Ectodermal cell (in vitro differentiated cells): Measurements from ENCODE around the gene POLRMT.

Source experiments
- H3K27ac ChIP-seq: 2 replicates; pipeline ENCODE4 v1.7.0; 2013; ENCODE audit warnings: mild to moderate bottlenecking, low read depth, low read length; ENCODE audit not compliant: insufficient read depth, poor library complexity, severe bottlenecking
- H3K27me3 ChIP-seq: 2 replicates; pipeline ENCODE4 v1.7.0; 2013; ENCODE audit warnings: mild to moderate bottlenecking, low read length; ENCODE audit not compliant: insufficient read depth, control insufficient read depth, poor library complexity, severe bottlenecking
- H3K36me3 ChIP-seq: one replicate; pipeline ENCODE4 v1.7.0; 2013; ENCODE audit warnings: low read length; ENCODE audit not compliant: control insufficient read depth, insufficient read depth
- H3K4me1 ChIP-seq: one replicate; pipeline ENCODE4 v1.7.0; 2013; ENCODE audit warnings: low read length; ENCODE audit not compliant: control insufficient read depth, insufficient read depth
- H3K4me3 ChIP-seq: 2 replicates; pipeline ENCODE4 v1.7.0; 2013; ENCODE audit warnings: low read depth, low read length, control low read depth; ENCODE audit not compliant: insufficient read depth
- H3K9me3 ChIP-seq: 2 replicates; pipeline ENCODE4 v1.7.0; 2013; ENCODE audit warnings: mild to moderate bottlenecking, low read length, moderate library complexity; ENCODE audit not compliant: control insufficient read depth
- WGBS, 2 experiments: methylation state at CpG; one replicate each; pipeline ENCODE4 v1.1.7; 2013; ENCODE audit warnings: missing lambda C conversion rate in 2 of 2; 5-methylcytosine and 5-hydroxymethylcytosine counted together

POLRMT gene

GRCh38 chr19:645912-646778, 12.8 kb upstream of the POLRMT start:
- H3K4me3 ChIP-seq = no peak overlapping the region
- H3K4me1 ChIP-seq = no peaks in the 10 kb centered on the region
- no peaks in the 10 kb centered on the region for H3K9me3 ChIP-seq
- H3K27me3 ChIP-seq = no peaks in the 10 kb centered on the region
- H3K27ac ChIP-seq = no peak overlapping the region
- peaks cover 6% of the 10 kb centered on the region for H3K36me3 ChIP-seq
- WGBS, 2 experiments = 94% methylated on average over 62 of the region's 62 CpGs

DNA sequence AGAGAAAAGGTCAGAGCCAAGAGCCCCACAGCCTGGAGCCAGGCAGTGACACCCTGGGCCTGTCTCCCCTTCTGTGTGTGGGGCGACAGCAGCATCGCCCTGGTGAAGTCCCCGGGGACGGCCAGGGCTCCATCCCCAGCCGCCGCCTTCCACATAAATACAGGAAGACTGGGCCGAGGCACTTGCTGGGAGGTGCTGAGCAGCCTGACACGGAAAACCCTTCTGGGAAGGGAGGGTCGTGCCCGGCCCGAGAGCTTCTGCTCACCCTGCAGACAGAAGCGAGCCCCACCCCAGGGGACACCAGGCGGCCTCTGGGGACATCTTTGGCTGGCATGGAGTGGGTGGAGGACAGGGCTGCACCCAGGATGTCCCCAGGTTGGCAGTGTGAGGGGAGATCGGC, 11.5 kb upstream of the POLRMT start:
- H3K9me3 ChIP-seq = no peaks in the 10 kb centered on the region
- no peak overlapping the region for H3K4me3 ChIP-seq
- no peaks in the 10 kb centered on the region for H3K36me3 ChIP-seq
- no peak overlapping the region for H3K27ac ChIP-seq
- H3K4me1 ChIP-seq = no peaks in the 10 kb centered on the region
- WGBS, 2 experiments = 93 to 94% methylated on average over 14 of the region's 14 CpGs
- H3K27me3 ChIP-seq = peaks cover 8% of the 10 kb centered on the region

- Histone ChIP-seq H3K4me1 (no peaks in the 10 kb centered on the region), H3K27me3 (peaks cover 10% of the 10 kb centered on the region), H3K36me3 (no peaks in the 10 kb centered on the region), H3K27ac (no peak overlapping the region), H3K4me3 (no peak overlapping the region), H3K9me3 (no peaks in the 10 kb centered on the region)
- 89% methylated on average over 28 of the region's 28 CpGs for WGBS, 2 experiments
These were observed 11.0 kb upstream of the POLRMT start for GRCh38 chr19:644363-644762.

DNA sequence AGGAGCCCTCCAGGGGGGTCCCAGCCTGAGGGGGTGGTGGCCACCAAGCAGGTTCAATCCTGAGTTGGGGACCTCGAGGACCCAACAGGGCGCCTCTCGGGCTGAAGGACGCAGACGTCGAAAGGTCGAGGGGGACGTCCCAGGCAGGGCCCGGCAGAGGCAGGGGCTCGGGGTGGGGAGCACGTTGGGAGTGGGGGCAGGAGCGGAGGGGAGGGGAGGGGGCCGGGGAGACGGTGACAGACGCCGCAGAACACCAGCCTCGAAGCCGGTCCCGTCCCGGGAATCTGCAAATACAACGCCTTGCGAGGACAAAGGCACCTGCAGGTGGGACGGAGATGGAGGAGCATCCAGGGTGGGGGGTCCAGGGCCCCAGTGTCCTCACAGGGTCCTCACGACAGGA, 10.4 kb upstream of the POLRMT start:
- Histone ChIP-seq H3K4me3 (no peak overlapping the region), H3K27me3 (peaks cover 17% of the 10 kb centered on the region), H3K9me3 (no peaks in the 10 kb centered on the region), H3K36me3 (no peaks in the 10 kb centered on the region), H3K27ac (no peak overlapping the region), H3K4me1 (peaks cover 2% of the 10 kb centered on the region)
- 92 to 93% methylated on average over 24 of the region's 24 CpGs for WGBS, 2 experiments

DNA sequence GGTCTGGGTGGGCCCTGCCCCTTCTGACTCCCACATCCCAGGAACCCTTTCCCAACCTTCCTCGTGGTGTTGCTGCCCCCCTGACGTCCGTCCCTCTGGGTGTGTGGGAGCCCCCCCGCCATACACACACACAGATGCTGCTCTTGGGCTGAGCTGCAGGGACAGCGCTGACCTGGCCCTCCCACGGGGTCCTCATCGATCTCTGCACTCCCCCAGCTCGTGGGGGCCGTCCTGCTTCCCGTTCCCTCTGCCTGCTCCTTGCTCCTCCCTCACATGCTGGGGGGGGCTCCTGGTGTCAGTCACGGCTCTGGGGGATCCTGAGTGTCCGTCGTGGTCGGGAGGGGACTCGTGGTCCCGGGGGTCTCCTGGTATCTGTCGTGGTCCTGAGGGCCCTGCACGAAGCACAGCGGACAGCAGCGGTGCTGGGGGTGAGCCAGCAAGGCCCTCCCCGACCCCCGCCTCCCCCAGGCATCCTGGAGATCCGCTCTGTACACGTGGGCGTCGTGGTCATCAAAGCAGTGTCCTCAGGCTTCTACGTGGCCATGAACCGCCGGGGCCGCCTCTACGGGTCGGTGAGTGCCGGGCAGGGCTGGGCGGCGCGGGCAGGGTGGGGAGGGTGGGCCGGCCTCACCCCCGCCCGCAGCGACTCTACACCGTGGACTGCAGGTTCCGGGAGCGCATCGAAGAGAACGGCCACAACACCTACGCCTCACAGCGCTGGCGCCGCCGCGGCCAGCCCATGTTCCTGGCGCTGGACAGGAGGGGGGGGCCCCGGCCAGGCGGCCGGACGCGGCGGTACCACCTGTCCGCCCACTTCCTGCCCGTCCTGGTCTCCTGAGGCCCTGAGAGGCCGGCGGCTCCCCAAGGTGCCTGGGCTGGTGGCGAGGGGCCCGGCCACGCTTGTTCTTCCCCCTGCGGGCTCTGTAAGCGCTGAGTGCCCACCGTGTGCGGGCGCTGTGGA, 9.7 kb upstream of the POLRMT start:
- H3K4me3 ChIP-seq = no peak overlapping the region
- H3K4me1 ChIP-seq = peaks cover 2% of the 10 kb centered on the region
- no peaks in the 10 kb centered on the region for H3K9me3 ChIP-seq
- H3K27me3 ChIP-seq = peaks cover 24% of the 10 kb centered on the region
- 92% methylated on average over 70 of the region's 70 CpGs for WGBS, 2 experiments
- no peak overlapping the region for H3K27ac ChIP-seq
- no peaks in the 10 kb centered on the region for H3K36me3 ChIP-seq

GRCh38 chr19:641702-642101, 8.4 kb upstream of the POLRMT start:
- Histone ChIP-seq H3K4me1 (peaks cover 2% of the 10 kb centered on the region), H3K27me3 (peaks cover 37% of the 10 kb centered on the region), H3K36me3 (no peaks in the 10 kb centered on the region), H3K4me3 (no peak overlapping the region), H3K27ac (no peak overlapping the region), H3K9me3 (no peaks in the 10 kb centered on the region)
- 94% methylated on average over 17 of the region's 17 CpGs for WGBS, 2 experiments

GRCh38 chr19:640606-641189, 7.4 kb upstream of the POLRMT start:
- no peaks in the 10 kb centered on the region for H3K9me3 ChIP-seq
- H3K27ac ChIP-seq = no peak overlapping the region
- H3K27me3 ChIP-seq = peaks cover 37% of the 10 kb centered on the region
- WGBS, 2 experiments = 92 to 94% methylated on average over 31 of the region's 31 CpGs
- H3K4me1 ChIP-seq = peaks cover 2% of the 10 kb centered on the region
- H3K4me3 ChIP-seq = no peak overlapping the region
- H3K36me3 ChIP-seq = no peaks in the 10 kb centered on the region

GRCh38 chr19:640161-640558, 6.8 kb upstream of the POLRMT start:
- Histone ChIP-seq H3K4me3 (no peak overlapping the region), H3K27ac (no peak overlapping the region), H3K9me3 (no peaks in the 10 kb centered on the region), H3K27me3 (peaks cover 37% of the 10 kb centered on the region), H3K36me3 (no peaks in the 10 kb centered on the region), H3K4me1 (peaks cover 2% of the 10 kb centered on the region)
- 55 to 58% methylated on average over 25 of the region's 25 CpGs for WGBS, 2 experiments

DNA sequence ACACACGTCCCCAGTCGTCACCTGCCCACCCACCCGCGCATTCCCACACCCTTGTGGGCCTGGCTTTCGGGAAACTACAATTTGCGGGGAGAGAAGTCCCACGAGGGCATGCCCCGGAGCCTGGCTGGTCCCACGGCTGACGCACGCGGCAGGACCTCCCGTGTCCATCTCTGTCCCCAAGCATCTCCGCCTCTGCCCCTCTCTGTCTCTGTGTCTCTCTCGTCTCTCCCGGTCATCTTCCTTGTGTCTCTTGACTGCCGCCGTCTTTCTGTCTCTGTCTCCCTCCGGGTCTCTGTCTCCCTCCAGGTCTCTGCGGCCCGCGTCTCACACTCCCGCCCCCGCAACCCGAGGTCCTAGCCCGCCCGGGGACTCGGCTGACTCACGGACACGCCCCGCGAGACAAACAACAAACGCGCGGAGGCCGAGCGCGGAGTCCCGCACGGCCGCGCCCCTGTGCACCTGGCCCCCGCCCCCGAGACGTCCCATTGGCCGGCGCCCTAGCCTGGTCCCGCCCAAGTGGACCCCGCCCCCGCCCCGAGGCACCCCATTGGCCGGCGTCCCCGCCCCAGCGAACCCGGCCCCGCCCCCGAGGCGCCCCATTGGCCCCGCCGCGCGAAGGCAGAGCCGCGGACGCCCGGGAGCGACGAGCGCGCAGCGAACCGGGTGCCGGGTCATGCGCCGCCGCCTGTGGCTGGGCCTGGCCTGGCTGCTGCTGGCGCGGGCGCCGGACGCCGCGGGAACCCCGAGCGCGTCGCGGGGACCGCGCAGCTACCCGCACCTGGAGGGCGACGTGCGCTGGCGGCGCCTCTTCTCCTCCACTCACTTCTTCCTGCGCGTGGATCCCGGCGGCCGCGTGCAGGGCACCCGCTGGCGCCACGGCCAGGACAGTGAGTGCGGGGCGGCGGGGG, 6.2 kb upstream of the POLRMT start, which contains the start of gene FGF22:
Gene FGF22, plus strand, starts transcription at position 627 of the 908 bp plus-strand sequence. Its CDS starts 47 bp downstream, at position 674.
- Histone ChIP-seq H3K9me3 (no peaks in the 10 kb centered on the region), H3K27ac (no peak within 1 kb of the TSS), H3K4me3 (peak within 1 kb of the TSS; percentile 31), H3K27me3 (peaks cover 37% of the 10 kb centered on the region), H3K4me1 (peaks cover 2% of the 10 kb centered on the region), H3K36me3 (no peaks in the 10 kb centered on the region)
- WGBS, 2 experiments = 8 to 9% methylated on average over 109 of the region's 109 CpGs
